ENCODE results near the gene CENPI.

Gene CENPI

DNA sequence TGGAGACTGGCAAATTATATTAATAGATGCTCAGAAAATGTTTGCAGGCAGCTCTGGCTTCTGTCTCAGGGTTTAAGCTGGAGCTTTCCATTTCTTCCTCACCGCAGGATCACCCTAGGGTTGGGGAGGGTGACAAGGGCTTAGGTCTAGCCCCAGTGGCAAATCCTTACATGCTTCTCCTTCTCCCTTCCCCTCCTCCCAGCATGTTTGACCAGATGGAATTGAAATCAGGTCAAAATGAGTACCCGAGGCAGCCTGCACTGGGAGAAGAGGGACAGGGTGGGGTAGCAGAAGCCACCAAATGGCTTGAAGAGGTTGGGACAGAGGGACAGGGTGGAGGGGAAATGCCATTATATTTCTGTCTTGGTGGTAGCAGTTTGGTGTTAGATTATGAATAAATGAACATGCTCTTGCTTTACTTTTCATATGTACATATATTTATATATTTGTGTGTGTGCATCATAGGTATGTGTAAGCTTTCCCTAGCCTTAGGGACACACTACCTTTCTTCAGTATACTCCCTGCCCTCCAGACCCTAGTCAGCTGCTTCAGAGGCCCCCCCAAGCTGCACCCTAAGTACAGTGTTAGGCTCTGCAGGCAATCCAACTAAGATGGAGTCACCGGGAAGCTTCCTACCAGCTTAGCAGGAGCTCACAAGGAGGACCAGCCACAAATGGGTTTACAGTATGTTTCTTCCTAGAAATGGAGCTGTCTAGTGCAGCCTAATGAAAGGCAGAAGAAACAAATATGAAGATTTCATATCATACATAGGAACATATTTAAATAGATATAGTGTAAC lies 17.5 kb upstream of the CENPI start:
- Histone ChIP-seq H3K4me2 (ENCODE audit: low read length) (peak overlapping the region; percentile 74), H3K4me1 (no peaks in the 10 kb centered on the region), H3K36me3 (ENCODE audit: control insufficient read depth, insufficient read depth, low read length) (no peaks in the 10 kb centered on the region), H3K27ac (peak overlapping the region; percentile 65), H3K9me3 (ENCODE audit: control insufficient read depth, low read length) (no peaks in the 10 kb centered on the region), H3K27me3 (ENCODE audit: control insufficient read depth, insufficient read depth, low read length) (no peaks in the 10 kb centered on the region), H3K9ac (no peak overlapping the region), H3K79me2 (no peaks in the 10 kb centered on the region), H2AFZ (peak overlapping the region; percentile 56), H3K4me3 (ENCODE audit: low read depth, low read length) (no peak overlapping the region)
- TF ChIP-seq, protein P1, sequence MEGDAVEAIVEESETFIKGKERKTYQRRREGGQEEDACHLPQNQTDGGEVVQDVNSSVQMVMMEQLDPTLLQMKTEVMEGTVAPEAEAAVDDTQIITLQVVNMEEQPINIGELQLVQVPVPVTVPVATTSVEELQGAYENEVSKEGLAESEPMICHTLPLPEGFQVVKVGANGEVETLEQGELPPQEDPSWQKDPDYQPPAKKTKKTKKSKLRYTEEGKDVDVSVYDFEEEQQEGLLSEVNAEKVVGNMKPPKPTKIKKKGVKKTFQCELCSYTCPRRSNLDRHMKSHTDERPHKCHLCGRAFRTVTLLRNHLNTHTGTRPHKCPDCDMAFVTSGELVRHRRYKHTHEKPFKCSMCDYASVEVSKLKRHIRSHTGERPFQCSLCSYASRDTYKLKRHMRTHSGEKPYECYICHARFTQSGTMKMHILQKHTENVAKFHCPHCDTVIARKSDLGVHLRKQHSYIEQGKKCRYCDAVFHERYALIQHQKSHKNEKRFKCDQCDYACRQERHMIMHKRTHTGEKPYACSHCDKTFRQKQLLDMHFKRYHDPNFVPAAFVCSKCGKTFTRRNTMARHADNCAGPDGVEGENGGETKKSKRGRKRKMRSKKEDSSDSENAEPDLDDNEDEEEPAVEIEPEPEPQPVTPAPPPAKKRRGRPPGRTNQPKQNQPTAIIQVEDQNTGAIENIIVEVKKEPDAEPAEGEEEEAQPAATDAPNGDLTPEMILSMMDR (IDR thresholded peaks at IDR 0.05): no peak

GRCh38 chrX:101081231-101081630 lies 16.8 kb upstream of the CENPI start:
- H3K27ac ChIP-seq: no peak overlapping the region
- H3K4me1 ChIP-seq: no peaks in the 10 kb centered on the region
- no peak overlapping the region for H3K9ac ChIP-seq
- no peaks in the 10 kb centered on the region for H3K27me3 ChIP-seq (ENCODE audit: control insufficient read depth, insufficient read depth, low read length)
- TF ChIP-seq, protein P1 (IDR thresholded peaks at IDR 0.05): no peak
- H3K9me3 ChIP-seq (ENCODE audit: control insufficient read depth, low read length): no peaks in the 10 kb centered on the region
- no peaks in the 10 kb centered on the region for H3K79me2 ChIP-seq
- H3K36me3 ChIP-seq (ENCODE audit: control insufficient read depth, insufficient read depth, low read length): no peaks in the 10 kb centered on the region
- H2AFZ ChIP-seq: no peak overlapping the region
- H3K4me2 ChIP-seq (ENCODE audit: low read length): no peak overlapping the region
- no peak overlapping the region for H3K4me3 ChIP-seq (ENCODE audit: low read depth, low read length)

- H2AFZ ChIP-seq: no peak overlapping the region
- H3K9ac ChIP-seq: no peak overlapping the region
- H3K79me2 ChIP-seq: no peaks in the 10 kb centered on the region
- TF ChIP-seq, protein P1 (IDR thresholded peaks at IDR 0.05): no peak
- no peaks in the 10 kb centered on the region for H3K9me3 ChIP-seq (ENCODE audit: control insufficient read depth, low read length)
- no peak overlapping the region for H3K4me2 ChIP-seq (ENCODE audit: low read length)
- H3K4me3 ChIP-seq (ENCODE audit: low read depth, low read length): no peak overlapping the region
- no peaks in the 10 kb centered on the region for H3K27me3 ChIP-seq (ENCODE audit: control insufficient read depth, insufficient read depth, low read length)
- H3K4me1 ChIP-seq: no peaks in the 10 kb centered on the region
- H3K27ac ChIP-seq: no peak overlapping the region
- no peaks in the 10 kb centered on the region for H3K36me3 ChIP-seq (ENCODE audit: control insufficient read depth, insufficient read depth, low read length)
Measured at GRCh38 chrX:101091817-101092216, 6.2 kb upstream of the CENPI start.

DNA sequence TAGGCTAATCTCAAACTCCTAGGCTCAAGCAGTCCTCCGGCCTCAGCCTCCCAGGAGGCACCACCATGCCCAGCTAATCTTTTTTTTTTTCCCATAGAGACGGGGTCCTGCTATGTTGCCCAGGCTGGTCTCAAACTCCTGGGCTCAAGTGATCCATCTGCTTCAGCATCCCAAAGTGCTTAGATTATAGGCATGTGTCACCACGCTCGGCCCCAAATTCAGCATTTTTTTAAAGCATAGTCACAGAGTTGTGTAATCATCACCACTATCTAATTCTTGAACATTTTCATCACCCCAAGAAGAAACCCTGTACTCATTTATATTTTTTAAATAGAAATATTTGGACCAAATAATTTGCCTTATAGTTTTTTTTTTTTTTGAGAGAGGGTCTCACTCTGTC lies 10.3 kb downstream of the CENPI start:
- no peaks in the 10 kb centered on the region for H3K79me2 ChIP-seq
- no peaks in the 10 kb centered on the region for H3K27me3 ChIP-seq (ENCODE audit: control insufficient read depth, insufficient read depth, low read length)
- H3K9me3 ChIP-seq (ENCODE audit: control insufficient read depth, low read length): no peaks in the 10 kb centered on the region
- TF ChIP-seq, protein P1 (IDR thresholded peaks at IDR 0.05): no peak
- no peak overlapping the region for H3K9ac ChIP-seq
- no peaks in the 10 kb centered on the region for H3K36me3 ChIP-seq (ENCODE audit: control insufficient read depth, insufficient read depth, low read length)
- no peak overlapping the region for H3K4me2 ChIP-seq (ENCODE audit: low read length)
- H3K4me1 ChIP-seq: no peaks in the 10 kb centered on the region
- no peak overlapping the region for H3K27ac ChIP-seq
- H2AFZ ChIP-seq: no peak overlapping the region
- no peak overlapping the region for H3K4me3 ChIP-seq (ENCODE audit: low read depth, low read length)

DNA sequence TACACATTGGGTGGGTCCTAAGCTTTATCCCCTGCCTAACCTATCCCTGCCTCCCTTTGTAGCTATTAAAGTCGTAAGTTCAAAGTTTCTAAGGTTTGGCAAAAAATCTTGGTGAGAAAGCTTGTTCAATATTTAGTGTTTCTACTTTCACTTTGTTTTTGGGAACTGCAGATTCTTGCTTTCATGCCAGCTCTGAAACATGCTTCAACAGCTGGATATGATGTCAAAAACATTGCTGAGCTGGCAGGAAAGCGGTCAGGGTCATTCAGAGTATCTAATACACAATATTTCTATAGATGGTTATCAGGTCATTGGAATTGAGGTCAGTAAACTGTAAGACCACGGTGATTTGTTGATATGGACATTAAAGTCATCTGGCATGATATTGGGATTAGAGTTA lies 19.7 kb downstream of the CENPI start:
- H3K4me3 ChIP-seq (ENCODE audit: low read depth, low read length): no peak overlapping the region
- no peak overlapping the region for H3K9ac ChIP-seq
- H3K27ac ChIP-seq: no peak overlapping the region
- H3K36me3 ChIP-seq (ENCODE audit: control insufficient read depth, insufficient read depth, low read length): no peaks in the 10 kb centered on the region
- TF ChIP-seq, protein P1 (IDR thresholded peaks at IDR 0.05): no peak
- H2AFZ ChIP-seq: no peak overlapping the region
- no peaks in the 10 kb centered on the region for H3K27me3 ChIP-seq (ENCODE audit: control insufficient read depth, insufficient read depth, low read length)
- H3K79me2 ChIP-seq: no peaks in the 10 kb centered on the region
- no peaks in the 10 kb centered on the region for H3K9me3 ChIP-seq (ENCODE audit: control insufficient read depth, low read length)
- H3K4me1 ChIP-seq: no peaks in the 10 kb centered on the region
- H3K4me2 ChIP-seq (ENCODE audit: low read length): no peak overlapping the region
